SU-DHL-6 (cell line): ENCODE data around the gene PBXIP1.

Experiments
- H2AFZ ChIP-seq: fragments of 200-600 bp; sonication (generic); 2 replicates; pipeline ENCODE4 v1.6.1; 2014; ENCODE audit warnings: low read depth, mild to moderate bottlenecking, moderate library complexity, mixed read lengths, antibody characterized with exemption, low read length; ENCODE audit not compliant: severe bottlenecking
- H3F3A ChIP-seq: fragments of 200-600 bp; shearing (Covaris generic); 2 replicates; pipeline ENCODE4 v1.6.0; 2016; ENCODE audit warnings: antibody characterized with exemption, mild to moderate bottlenecking; ENCODE audit not compliant: insufficient read depth
- H3K27ac ChIP-seq: fragments of 200-600 bp; sonication (generic); 2 replicates; pipeline ENCODE4 v1.5.1; 2016; ENCODE audit warnings: low read depth, mild to moderate bottlenecking, low read length, moderate library complexity, mixed read lengths
- H3K27me3 ChIP-seq: fragments of 200-600 bp; sonication (generic), shearing (Covaris generic); 2 replicates; pipeline ENCODE4 v1.6.0; 2014; ENCODE audit warnings: mild to moderate bottlenecking, low read length
- H3K36me3 ChIP-seq: fragments of 200-600 bp; sonication (generic); 2 replicates; pipeline ENCODE4 v1.6.1; 2014; ENCODE audit warnings: mild to moderate bottlenecking, low read length, mixed read lengths
- H3K4me2 ChIP-seq: fragments of 300-600, 200-600 bp; shearing (Covaris generic), sonication (generic); 2 replicates; pipeline ENCODE4 v1.6.0; 2014; ENCODE audit warnings: low read length, low read depth, mild to moderate bottlenecking; ENCODE audit not compliant: poor library complexity, severe bottlenecking
- H3K4me3 ChIP-seq: fragments of 200-600 bp; sonication (generic); 2 replicates; pipeline ENCODE4 v1.5.1; 2014; ENCODE audit warnings: antibody characterized with exemption, low read length, mild to moderate bottlenecking, mixed read lengths; ENCODE audit not compliant: insufficient read depth, poor library complexity, severe bottlenecking
- H3K79me2 ChIP-seq: fragments of 200-600 bp; sonication (generic); 2 replicates; pipeline ENCODE4 v1.6.1; 2014; ENCODE audit warnings: mild to moderate bottlenecking, low read length, moderate library complexity; ENCODE audit not compliant: insufficient read depth
- H3K9ac ChIP-seq: fragments of 200-600 bp; sonication (generic); 2 replicates; pipeline ENCODE4 v1.7.0; 2014; ENCODE audit warnings: mild to moderate bottlenecking, low read length
- H3K9me2 ChIP-seq: fragments of 200-600 bp; sonication (generic); replicated peaks from 2 replicates; pipeline ENCODE4 v1.6.1; 2014; ENCODE audit warnings: low read length; ENCODE audit not compliant: insufficient read depth
- H3K9me3 ChIP-seq: fragments of 200-600 bp; sonication (generic); 2 replicates; pipeline ENCODE4 v1.6.1; 2014; ENCODE audit warnings: low read length, mixed read lengths; ENCODE audit not compliant: insufficient read depth
- H4K20me1 ChIP-seq: fragments of 200-600 bp; sonication (generic); 2 replicates; pipeline ENCODE4 v1.6.1; 2014; ENCODE audit warnings: low read depth, mild to moderate bottlenecking, antibody characterized with exemption, low read length, moderate library complexity, mixed read lengths
- EZH2phosphoT487 ChIP-seq: fragments of 200-600 bp; sonication (generic), shearing (Covaris generic); conservative IDR thresholded peaks from 2 replicates; pipeline ENCODE4 v1.6.1; 2018; ENCODE audit warnings: mild to moderate bottlenecking, antibody characterized with exemption, low read length, moderate library complexity, mixed read lengths
- TF ChIP-seq, protein P1 (sequence below): fragments of 200-600 bp; sonication (generic); IDR thresholded peaks from one replicate; pipeline ENCODE4 v1.5.1; 2017; ENCODE audit warnings: antibody characterized with exemption, mild to moderate bottlenecking, low read length, moderate library complexity; ENCODE audit not compliant: insufficient read depth, poor library complexity, severe bottlenecking

The PBXIP1 gene

DNA sequence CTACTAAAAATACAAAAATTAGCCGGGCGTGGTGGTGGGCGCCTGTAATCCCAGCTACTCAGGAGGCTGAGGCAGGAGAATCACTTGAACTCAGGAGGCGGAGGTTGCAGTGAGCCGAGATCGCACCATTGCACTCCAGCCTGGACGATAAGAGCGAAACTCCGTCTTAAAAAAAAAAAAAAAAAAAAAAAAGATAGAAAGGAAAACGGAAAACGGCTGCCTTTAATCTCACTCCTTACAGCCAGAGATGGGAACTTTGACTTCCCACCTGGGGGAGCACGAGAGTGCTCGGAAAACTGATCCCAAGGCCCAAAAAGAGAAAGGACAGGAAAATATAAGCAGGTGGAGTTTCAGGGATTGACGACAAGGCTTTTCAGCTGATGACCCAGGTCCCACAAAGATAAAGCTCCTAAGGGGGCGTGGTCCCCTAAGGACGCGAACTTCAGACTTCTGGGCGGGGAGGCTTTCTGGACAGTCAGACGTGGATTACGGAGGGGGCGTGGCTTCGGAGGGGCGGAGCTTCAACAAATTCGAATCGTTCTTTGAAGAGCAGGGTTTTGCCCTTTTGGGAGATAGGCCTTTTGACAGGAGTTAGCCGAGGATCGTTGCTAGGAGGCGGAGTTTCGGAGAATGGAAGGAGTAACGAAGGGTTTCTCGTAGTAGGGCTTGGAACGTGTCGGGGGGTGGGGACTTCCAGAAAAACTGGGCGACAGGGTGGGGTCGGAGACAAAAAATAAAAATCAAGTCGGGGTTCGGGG lies 17.6 kb upstream of the PBXIP1 start:
- Histone ChIP-seq H3F3A (peaks cover 17% of the 10 kb centered on the region), H3K36me3 (peaks cover 4% of the 10 kb centered on the region), H3K4me3 (peak overlapping the region; percentile 74), H3K27me3 (no peaks in the 10 kb centered on the region), H2AFZ (peak overlapping the region; percentile 49), H4K20me1 (no peaks in the 10 kb centered on the region), H3K9me3 (no peaks in the 10 kb centered on the region), H3K4me2 (peak overlapping the region; percentile 87), H3K9me2 (no peaks in the 10 kb centered on the region), H3K79me2 (peaks cover 64% of the 10 kb centered on the region), H3K27ac (peak overlapping the region; percentile 88), H3K9ac (peak overlapping the region; percentile 69)
- no peak for TF ChIP-seq EZH2phosphoT487
- TF ChIP-seq, protein P1, sequence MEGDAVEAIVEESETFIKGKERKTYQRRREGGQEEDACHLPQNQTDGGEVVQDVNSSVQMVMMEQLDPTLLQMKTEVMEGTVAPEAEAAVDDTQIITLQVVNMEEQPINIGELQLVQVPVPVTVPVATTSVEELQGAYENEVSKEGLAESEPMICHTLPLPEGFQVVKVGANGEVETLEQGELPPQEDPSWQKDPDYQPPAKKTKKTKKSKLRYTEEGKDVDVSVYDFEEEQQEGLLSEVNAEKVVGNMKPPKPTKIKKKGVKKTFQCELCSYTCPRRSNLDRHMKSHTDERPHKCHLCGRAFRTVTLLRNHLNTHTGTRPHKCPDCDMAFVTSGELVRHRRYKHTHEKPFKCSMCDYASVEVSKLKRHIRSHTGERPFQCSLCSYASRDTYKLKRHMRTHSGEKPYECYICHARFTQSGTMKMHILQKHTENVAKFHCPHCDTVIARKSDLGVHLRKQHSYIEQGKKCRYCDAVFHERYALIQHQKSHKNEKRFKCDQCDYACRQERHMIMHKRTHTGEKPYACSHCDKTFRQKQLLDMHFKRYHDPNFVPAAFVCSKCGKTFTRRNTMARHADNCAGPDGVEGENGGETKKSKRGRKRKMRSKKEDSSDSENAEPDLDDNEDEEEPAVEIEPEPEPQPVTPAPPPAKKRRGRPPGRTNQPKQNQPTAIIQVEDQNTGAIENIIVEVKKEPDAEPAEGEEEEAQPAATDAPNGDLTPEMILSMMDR, result no peak

DNA sequence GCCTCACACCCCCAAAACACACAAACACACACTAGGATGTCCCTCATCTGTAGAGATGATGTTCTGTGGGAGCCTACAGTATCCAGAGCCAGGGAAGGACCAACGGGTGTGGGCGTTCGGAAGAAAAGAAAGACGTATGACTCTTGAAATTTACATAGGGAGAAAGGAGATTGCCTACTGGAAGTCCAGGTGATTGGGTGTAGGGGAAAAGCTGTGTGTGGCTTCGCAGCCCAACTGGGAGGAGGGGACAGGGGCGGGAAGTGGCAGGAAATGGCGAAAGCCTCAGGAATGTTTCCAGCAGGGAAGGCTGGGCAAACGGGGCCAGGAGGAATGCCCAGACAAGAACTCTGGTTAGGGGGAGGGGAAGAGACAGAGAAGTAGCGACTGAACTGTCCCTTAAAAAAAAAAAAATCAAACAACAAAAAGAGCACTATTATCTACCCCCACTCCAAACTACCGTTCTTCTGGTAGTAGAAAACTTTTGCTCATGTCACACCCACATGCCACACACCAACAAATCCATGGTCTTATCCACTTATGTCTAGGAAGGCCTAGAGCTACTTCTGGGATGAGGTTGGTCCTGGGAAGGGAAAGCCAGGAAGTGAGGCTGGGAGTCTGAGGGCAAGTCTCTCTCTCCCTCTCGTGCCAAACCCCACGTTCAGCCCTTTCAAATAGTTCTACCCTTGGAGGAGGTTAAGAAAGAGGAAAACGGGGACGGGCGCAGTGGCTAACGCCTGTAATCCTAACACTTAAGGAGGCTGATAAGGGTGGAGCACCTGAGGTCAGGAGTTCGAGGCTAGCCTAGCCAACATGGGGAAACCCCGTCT lies 16.8 kb upstream of the PBXIP1 start:
- peaks cover 11% of the 10 kb centered on the region; the same call in 1 of the 2 replicates for H3F3A ChIP-seq

DNA sequence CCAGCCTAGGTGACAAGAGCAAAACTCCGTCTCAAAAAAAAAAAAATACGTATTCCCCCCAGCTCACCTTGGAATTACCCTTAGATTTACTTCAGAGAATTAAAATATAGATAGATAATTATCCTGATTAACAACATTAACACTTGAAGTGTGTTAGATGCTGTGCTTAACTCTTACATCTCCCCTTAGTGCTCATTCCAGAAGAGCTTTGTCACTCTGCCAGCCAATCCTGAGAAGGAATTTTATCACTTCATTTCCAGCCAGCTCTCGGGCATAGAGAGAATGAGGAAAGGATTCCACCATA lies 16.3 kb upstream of the PBXIP1 start:
- Histone ChIP-seq H3K4me3 (no peak overlapping the region), H4K20me1 (no peaks in the 10 kb centered on the region), H3K27ac (no peak overlapping the region)

More for the DNA sequence above, 16.8 kb upstream of the PBXIP1 start:
- TF ChIP-seq, protein P1, result no peak
- TF ChIP-seq EZH2phosphoT487, result no peak
- H3K36me3 ChIP-seq, result no peaks in the 10 kb centered on the region
- no peak overlapping the region for H3K27ac ChIP-seq
- H2AFZ ChIP-seq, result no peak overlapping the region
- no peaks in the 10 kb centered on the region for H4K20me1 ChIP-seq
- H3K9ac ChIP-seq, result no peak overlapping the region
- no peaks in the 10 kb centered on the region for H3K27me3 ChIP-seq
- H3K4me2 ChIP-seq, result peak overlapping the region; percentile 87
- peaks cover 57% of the 10 kb centered on the region for H3K79me2 ChIP-seq
- no peak overlapping the region for H3K4me3 ChIP-seq
- no peaks in the 10 kb centered on the region for H3K9me2 ChIP-seq
- H3K9me3 ChIP-seq, result no peaks in the 10 kb centered on the region

More for the DNA sequence above, 16.3 kb upstream of the PBXIP1 start:
- H3K9me2 ChIP-seq, result no peaks in the 10 kb centered on the region
- no peak overlapping the region for H2AFZ ChIP-seq
- no peak overlapping the region for H3K9ac ChIP-seq
- TF ChIP-seq, protein P1, result no peak
- no peak for TF ChIP-seq EZH2phosphoT487
- no peaks in the 10 kb centered on the region for H3K36me3 ChIP-seq
- peaks cover 11% of the 10 kb centered on the region; the same call in 1 of the 2 replicates for H3F3A ChIP-seq
- H3K4me2 ChIP-seq, result no peak overlapping the region
- H3K79me2 ChIP-seq, result peaks cover 52% of the 10 kb centered on the region
- no peaks in the 10 kb centered on the region for H3K9me3 ChIP-seq
- H3K27me3 ChIP-seq, result no peaks in the 10 kb centered on the region
